ENCODE data around the gene ALG9.

DNA sequence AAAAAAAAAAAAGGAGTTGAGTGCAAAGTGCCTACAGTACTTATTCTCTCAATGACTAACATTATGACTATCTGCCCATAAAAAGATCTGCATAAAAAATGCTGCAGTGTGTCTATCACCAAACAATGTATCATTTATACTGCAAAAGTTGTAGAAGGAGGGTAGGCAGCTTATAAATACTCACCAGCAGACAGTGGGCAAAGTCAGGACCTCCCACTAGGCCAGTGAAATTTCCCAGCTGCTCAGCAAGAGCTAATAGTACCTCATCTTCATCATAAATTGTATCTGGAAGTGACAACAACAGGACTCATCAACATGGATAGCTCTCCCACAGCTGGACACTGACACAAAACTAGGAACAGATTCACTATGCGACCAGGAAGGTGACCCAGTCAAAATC lies 106.8 kb downstream of the ALG9 start:
- TF ChIP-seq, protein P1, sequence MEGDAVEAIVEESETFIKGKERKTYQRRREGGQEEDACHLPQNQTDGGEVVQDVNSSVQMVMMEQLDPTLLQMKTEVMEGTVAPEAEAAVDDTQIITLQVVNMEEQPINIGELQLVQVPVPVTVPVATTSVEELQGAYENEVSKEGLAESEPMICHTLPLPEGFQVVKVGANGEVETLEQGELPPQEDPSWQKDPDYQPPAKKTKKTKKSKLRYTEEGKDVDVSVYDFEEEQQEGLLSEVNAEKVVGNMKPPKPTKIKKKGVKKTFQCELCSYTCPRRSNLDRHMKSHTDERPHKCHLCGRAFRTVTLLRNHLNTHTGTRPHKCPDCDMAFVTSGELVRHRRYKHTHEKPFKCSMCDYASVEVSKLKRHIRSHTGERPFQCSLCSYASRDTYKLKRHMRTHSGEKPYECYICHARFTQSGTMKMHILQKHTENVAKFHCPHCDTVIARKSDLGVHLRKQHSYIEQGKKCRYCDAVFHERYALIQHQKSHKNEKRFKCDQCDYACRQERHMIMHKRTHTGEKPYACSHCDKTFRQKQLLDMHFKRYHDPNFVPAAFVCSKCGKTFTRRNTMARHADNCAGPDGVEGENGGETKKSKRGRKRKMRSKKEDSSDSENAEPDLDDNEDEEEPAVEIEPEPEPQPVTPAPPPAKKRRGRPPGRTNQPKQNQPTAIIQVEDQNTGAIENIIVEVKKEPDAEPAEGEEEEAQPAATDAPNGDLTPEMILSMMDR (IDR thresholded peaks at IDR 0.05), result no peak
- TF ChIP-seq POLR2A (IDR thresholded peaks at IDR 0.05), result no peak

All from thyroid gland (tissue), 4 donors.